ENCODE results near the gene DDX41.

DDX41 gene

DNA sequence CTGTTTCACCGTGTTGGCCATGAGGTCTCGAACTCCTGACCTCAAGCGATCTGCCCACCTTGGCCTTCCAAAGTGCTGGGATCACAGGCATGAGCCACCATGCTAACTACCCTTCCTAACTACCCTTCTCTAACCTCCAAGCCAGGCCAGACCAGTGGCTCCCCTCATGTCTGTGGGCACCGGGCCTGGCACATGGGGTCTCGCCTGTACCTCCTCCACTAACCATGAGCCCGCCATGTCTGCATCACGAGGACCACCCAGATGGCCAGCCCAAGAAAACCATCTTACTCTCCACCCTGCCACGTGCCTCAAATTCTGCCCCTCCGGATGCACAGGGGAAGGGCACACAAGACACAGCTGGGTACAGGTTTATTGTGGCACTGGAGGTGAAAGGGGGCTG lies 33.7 kb downstream of the DDX41 start:
- no peak for DNase-seq

DNA sequence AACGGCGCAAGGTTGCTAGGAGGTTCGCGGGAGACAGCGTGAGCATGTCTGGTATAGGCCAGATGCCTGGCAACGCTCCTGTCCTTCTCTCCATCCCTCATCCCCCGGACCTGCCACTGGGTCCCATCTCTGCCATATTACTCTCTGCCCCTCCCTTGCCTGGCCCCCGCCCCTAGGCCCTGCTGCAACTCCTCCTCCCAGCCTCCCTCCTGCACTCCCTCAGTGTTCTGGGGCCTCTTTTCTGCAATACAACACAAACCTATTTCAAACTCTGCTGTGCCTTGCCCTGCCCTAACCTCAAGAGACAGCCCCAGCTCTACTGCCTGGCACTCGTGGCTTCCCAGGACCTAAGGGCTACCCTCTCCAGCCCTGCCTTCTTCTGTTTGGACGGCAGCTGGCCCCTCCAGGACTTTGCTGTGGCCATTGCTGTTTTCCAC lies 34.4 kb downstream of the DDX41 start:
- DNase-seq = peak in 1 of 2 experiments; percentile 40

DNA sequence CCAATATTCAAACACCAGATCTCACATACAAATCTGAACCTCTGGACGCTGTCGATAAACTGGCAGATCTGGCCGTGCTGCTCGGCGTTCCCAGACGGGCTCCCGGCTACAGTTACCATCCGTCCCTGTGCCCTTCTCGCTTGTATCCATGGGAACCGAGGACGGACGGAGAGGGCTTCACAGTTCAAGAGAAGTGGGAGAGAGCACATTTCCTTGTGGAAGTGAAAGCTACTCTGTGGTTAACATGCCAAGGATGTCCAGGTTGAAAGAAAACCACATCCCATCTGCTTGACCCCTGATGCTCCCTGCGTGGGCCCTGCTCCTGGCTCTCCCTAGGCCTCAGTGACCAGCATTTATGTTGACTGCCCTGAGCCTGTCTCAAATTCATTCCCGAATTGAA lies 37.0 kb downstream of the DDX41 start:
- DNase-seq = no peak

DNA sequence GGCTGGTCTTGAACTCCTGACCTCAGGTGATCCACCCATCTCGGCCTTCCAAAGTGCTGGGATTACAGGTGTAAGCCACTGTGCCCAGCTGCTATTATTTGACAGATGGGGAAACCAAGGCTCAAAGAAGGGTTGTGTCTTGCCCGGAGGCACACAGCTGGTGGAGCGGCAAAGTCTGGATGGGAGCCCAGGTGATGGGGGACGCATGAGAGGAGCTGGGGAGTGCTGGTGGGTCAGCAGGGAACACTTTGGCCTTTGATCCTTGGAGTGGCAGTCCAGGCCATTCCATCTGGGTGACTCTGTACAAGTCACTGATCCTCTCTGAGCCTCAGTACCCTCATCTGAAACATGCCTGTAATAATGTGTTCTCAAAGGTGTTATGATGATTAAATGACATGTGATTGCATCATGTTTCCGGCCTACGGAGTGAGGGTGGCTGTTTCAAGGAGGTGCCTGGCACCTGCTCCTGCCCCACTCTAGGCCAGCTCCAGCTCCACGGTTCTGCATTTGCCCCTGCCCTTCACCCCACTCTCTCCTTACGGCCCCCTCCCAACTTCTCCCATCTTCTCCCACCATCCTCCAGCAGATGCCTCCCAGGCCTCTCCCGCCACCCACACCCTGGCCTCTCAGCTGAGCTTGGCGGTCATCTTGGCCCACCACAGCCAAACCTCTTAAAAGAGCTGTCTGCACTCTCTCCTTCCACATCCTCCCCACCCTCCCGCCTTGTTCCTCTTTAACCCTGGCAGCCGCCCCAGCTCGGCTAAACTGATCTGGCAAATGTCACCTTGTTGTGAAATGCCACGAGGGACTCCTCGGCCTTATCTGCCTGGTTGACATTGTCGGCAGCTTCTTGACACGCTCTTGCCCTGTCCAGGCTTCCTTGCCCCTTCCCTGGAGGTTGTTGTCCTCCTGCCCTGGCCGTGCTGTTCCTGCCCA lies 37.8 kb downstream of the DDX41 start:
- DNase-seq = peak in 1 of 2 experiments; percentile 5

DNA sequence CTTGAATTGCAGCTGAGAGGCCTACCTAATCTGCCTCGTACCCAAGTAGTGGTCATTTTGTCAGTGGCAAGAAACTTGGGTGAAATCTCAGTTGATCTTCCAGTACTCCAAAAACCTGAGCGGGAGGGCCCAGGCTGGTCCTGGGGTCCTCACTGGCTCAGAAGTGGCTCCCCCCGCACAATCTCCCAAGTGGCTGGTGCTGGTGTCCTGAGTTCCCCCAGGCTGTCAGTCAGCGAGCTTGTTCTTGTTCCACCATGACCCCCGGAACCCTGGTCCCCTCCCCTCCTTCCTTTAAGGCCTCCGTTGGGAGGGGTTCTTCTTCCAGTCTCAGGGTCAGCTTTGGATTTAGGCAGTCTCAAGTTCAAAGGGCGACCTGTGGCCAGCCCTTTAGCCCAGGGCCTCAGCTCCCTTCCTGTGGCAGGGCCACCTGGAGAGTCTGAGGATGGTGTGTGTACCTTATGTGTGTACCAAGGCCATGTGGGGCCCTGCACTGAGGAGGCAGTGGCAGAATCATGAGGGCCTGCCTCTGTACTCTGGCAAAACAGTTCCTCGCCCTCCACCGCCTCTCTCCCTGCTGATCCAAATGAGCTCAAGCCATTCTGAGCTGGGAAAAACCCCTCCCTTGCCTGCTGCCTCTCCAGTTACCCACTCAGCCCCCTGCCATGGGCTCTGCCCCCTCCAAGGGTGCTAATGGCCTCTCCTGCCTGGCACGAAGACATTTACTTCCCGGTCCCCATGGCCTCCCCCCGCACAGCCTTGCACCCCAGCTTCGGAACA lies 38.9 kb downstream of the DDX41 start:
- DNase-seq = no peak

DNA sequence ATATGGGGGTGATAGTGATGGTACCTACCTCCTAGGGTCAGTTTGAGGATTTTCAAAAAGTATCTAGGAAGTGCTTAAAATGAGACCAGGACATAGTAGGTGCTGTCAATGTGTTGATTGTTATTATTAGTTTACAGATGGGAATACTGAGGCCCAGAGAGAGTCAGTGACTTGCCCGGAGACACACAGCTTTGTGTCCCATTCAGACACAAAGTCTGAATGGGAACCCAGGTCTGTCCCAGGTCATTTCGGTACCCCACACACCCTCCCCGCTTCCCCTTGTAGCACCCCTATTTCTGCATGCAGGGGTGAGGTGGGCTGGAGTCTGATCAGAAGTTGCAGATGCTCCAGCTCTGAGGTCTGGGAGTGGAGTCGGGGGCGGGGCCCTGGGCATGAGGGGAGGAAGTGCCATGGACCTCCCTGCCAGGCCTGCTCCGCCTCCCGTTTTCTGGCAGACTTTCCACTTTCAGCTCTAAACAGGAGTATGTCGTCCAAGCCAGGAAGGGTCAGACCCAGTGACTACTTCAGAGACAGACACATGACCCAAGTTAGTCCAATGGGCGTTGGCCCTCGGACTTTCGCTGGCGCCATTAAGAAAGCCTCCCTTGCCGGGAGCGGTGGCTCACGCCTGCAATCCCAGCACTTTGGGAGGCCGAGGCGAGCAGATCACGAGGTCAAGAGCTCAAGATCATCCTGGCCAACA lies 40.1 kb downstream of the DDX41 start:
- no peak for DNase-seq

DNA sequence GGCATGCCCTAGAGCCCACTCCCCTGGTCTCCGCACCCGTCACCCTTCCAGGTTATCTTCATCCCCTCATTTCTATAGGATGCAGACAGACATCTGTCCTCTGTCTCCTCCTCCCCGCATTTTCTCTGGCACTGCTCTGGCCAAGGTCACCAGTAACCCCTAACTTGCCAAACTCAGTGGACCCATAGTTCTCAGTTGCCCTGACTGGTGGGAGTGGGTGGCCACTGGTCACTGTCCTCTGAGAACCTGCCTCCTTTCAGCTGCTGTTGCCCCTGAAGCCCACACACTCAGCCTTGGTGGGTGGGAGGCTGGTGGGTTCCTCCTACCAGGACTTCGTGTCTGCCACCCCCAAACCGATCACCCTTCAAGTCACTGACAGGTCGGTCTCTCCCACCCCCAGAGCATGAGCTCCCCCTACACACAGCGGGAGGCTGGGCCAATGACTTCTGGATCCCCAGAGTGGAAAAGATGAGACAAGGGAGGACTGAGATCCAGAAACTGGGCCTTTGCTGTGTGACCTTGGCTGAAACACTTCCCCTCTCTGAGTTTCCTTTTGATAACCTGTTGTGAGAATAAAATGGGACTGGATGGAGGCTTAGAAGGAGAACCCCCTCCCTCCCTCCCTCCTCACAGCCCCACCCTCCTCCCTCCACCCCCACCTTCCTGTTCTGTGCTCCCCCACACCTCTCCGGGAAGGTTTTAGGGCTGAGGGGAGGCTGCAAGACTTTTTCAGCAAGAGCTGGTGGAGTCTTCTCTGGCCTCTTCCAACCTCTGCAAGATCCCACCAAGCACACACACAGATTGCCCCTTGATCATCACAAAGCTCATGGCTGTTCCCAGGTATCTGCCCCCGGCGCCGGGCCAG lies 41.0 kb downstream of the DDX41 start:
- no peak for DNase-seq

DNA sequence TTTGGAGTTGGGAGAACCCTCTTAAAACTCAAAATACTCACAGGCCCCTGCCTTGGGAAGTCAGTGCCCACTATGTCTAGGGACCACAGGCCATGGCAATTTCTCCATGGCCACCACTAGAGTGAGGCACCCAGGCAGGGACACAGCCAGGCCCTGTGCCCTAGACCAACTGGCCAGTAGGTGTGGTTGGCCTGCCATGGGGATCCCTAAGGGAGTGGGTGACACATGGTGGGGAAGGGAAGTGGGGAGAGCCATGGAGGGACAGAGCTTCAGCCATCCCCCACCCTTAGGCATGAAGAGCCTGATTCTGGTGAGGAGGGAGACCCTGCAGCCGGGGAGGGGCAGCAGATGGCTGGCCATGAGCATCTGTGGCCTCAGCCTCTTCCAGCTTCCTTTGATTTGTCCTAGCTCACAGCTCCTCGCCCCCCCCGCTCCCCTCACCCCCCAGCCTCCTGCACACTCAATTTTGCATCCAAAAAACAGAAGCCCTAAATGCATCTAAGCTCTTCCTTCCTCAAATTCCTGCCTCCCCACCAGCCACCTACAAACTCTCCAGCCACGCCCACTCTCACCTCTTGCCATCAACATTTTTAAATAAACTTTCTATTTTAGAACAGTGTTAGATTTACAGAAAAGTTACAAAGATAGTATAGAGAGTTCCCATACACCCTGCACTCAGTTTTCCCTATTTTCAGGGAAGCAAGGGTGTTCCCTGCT lies 41.8 kb downstream of the DDX41 start:
- DNase-seq = peak; percentile 51 to 80

DNA sequence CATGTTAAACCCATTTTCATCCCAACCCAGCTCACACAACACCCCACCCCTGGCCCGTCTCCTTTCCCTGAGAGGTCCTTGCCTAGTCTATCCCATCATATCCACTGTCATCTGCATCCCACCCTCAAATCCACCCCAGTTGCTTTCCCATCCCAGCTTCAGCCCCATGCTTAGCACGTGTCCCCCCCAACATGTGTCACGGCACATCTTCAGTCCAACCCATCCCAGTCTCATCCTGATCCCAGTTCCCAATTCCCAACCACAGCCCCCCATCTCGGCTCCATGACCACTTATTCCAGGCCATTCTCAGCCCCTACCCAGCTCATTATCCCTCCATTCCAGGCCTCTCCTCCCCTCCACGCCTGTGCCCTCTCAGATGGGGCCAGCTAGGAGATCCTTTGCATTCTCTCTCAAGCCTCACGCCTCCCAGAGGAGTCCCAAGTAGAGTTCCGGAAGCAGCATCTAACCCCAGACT lies 42.7 kb downstream of the DDX41 start:
- no peak for DNase-seq

DNA sequence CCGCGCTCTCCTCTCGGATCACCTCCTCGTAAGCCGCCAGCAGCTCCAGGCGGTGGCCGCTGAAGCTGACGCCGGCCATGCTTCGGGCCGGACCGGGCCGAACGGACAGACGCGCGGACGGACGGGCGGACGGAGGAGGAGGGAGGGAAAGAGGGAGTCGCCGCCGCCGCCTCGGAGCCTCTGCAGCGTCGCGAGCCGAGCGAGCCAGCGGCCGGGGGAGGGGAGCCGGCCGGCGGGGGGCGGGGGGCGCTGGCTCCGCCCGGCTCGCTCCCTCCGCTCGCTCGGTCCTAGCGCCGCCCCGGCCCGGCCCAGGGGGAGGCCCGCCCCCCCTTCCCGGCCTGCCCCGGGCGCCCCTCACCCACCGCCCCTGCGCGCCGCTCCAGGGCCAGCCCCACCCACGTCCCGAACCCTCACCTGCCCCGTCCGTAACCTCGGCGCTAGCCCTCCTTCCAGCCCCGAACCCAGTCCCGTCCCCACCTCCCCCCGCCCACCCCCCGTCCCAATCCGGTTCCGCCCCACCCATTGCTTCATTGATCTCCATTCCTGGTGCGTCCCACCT lies 43.2 kb downstream of the DDX41 start, which contains the start of gene DBN1:
DBN1 (minus strand) TSS at position 192 of the 559 bp plus-strand sequence; CDS start at position 79, 113 bp downstream.
- DNase-seq = peak in 1 of 2 experiments; percentile 52

DNA sequence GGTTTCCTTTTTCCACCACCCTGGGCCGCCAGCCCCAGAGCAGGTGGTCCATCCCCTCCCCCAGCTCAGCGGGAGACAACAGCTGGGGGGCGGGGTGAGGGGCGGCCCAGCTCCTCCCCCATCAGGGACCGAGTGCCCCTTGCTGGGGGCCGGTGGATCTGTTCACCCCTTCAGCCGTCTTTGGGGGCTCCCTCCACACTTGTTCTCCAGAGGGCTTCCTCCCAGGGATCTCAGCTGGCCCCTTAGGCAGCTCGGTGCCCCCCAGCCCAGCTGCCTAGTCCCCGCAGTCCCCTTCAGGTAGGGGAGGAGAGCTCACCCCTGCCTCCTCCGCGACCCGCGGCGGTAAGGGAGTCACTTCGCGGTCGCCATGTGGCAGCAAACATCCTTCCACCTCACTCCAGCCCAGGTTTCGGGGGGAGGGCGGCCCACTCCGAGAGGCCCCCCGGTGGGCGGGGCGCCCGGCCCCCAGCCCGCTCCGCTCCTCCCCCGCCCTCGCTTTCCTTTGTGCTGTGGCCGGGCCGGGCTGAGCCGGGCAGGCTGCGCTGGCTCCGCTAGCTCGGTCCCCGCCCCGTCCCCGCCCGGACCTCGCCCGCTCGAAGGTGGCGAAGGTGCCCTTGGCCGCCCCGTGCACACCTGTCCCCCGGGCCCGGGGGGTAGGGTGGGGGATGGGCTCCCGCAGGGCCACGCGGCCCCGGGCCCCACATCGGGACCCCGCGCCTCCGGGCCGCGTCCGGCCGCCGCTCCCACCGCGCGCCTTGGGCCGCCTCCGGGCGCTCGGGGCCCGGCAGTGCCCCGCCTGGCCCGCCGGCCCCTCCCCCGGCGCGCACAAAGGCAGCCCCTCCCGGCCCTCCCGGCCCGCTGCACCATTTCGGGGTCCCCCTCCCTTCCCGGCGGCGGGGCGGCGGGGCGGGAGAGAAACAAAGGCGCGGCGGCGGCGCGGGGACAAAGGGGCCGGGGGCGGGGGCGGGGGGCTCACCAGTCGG lies 44.0 kb downstream of the DDX41 start:
- peak; percentile 43 to 78 for DNase-seq

DNA sequence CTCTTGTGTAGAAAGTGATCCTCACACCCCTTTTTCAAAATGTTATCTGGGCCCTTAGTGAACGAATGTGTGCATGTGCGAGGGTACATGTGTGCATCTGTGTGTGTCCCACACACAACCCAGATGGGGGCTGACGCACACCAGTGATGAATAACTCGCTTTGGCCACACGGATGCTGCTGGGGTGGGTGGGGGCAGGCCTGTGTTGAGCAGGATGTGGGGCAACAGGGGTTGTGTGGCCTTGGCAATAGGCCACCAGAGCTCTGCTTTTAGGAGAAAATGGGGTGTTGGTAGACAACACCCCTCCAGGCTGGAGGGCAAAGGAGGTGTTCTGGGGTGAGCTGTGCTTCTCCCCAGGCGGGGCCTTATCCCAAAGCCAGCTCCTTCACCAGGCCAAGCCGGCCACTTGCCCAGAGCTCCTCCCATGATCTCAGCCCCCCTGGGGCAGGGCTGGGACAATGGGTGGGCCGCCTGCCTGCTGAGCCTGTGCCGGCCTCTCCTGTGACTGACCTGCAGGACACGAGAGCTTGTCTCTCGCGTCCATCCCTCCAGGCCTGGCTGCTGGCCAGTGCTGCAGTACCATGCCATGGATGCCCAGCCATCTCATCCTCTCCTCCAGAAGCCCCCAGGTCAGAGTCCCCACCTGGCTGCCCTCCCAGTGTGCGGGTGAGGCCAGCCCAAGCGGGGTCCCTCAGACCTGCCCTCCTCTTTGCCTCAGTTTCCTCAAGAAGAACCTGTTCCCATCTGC lies 45.0 kb downstream of the DDX41 start:
- DNase-seq = no peak

DNA sequence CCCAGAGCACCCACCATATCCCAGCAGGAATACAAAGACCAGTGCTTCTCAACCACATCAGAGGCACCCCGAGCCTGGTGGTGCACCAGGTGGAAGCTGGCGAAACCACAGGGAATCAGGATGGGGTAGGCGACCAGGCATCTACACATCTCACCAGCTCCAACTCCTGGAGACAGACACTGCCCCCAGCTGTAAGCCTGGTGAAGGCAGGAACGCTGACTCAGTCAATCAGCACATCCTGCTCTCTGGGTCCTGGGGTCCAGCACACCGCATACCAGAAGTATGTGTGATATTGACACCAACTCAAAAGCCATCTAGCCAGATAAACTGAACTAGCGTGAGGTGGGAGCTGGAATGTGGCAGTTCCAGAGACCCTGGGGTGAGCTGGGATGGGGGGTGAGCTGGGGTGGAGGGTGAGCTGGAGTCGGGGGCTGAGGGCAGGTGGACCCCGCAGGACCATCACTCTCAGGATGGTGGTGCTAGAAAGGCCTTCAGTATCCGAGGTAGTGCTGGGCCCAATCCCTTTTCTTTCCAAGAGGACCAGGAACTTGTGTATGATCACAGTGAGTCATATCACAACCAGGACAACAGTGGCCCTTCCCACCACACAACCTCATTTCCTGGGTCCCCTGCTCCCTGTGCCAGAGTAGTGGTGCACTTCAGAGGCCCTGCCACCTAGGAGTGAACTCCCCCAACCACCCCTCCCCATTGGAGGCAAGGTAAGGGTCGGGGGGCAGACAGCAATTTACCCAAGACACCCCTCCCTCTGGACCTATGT lies 45.8 kb downstream of the DDX41 start:
- no peak for DNase-seq

DNA sequence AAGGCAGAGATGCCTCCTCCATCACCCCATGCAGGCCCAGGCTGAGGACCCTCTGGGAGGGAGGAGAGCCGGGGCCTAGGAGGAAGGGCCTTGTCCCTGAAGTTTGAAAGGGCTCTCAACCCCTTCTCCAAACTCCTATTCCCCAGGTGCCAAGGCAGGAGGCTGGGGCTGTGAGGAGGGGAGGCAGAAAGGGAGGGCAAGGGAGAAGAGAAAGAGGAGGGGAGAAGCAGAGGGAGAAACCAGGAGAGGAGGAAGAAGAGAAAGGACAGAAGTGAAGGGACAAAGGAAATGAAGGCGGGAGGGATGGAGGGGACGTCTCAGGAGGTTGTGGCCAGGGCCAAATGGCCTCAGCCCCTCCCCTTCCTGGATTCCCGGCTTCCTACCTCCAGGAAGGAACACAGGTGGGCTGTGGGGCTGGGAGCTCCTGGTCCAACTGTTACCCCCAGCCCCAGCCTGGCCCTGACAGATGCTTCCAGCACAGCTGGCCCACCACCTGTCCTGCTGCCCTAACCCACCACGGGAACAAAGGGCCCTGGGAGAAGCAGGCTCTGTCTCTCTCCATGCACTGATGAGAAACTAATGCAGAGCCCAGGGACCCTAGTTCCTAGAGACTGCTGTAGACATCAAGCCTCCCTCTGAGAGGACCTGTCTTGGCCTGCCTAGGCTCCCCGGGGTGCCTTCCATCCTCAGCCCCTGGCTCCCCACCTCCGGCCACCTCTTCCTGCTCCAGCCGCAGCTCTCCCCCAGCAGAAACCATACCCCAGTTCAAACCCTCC lies 46.8 kb downstream of the DDX41 start:
- peak in 1 of 2 experiments; percentile 73 for DNase-seq

DNA sequence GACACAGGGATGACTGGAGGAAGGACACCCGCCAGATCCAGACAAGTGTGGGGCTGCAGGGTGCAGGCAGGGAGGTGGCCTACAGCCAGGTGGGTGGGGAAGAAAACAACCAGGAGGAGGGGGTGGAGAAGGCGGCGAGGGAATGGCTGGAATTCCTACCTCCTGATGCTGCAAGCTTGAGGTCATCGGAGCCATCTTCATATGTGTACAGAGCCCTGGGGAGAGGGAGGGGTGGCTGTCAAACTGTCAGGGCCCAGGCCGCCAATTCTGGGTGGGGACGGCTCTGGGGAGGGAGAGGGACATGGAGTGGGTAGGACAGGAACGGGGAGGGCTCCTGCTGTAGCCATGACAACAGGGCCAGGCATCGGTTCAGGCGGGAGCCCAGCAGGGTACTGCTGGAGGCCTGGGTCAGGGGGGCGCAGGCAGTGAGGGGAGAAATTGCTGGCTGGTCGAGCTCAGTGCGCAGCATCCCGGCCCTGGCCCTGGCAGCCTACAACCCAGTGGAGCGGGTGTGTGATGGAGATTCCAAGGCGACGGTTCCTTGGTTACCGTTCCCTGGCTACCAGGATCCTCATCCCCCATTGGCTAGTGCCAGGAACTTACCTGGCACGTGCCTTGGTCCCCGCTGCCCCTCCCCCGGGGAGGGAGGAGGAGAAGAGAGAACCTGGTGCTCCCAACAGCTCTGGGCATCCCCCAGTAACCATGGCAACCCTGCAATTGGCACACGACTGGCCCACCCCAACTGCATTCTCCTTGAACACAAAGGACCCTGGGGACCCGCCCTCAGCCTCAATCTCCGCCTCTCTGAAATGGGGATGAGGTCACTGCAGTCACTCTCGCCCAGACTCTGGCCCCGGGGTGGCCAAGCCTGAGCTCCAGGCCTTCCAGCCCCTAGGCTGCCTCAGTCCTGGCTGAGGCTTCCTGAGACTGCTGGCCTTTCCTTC lies 47.8 kb downstream of the DDX41 start:
- DNase-seq = no peak

DNA sequence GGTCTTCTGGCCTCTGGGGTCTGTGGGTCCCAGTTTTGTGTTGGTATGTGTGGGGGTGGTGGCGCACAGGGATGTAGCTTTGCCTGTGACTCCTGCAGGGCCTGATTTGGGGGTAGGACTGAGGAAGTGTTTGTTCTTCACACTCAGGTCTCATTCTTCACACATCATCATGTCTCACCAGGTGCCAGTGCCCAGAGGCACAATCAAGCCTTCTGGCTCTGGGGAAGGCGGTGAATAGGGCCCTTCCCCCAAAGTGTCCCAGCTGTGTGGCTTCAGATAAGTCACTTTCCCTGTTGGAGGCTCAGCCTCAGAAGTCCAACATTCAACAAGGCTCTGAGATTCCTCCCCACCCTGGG lies 48.5 kb downstream of the DDX41 start:
- DNase-seq = no peak
